Aorta (tissue), 5 donors: Measurements from ENCODE around the gene DHX58. TPM values are rescaled to one million over a fixed set of nuclear protein-coding genes. Genes with fewer than 3 reads are reported as not detected.

Experiments used
- ATAC-seq: fragments of 200-7000 bp; cut with Tn5 transposase; one replicate; pipeline ENCODE4 v1.9.1; 2022; ENCODE audit warnings: moderate library complexity; ENCODE audit not compliant: low FRiP score
- DNase-seq, 2 donors: peaks; one replicate each; pipeline ENCODE4 v3.0.0-alpha.2; 2020
- H3K27ac ChIP-seq, 2 donors: one replicate each; pipeline ENCODE4 v1.5.1; 2013; ENCODE audit warnings: low read length in 2 of 2, mild to moderate bottlenecking in 2 of 2, moderate library complexity in 2 of 2, control low read depth in 1 of 2, inconsistent platforms in 1 of 2, low read depth in 1 of 2
- H3K27me3 ChIP-seq, 2 donors: one replicate each; pipeline ENCODE4 v1.6.1; 2013; ENCODE audit warnings: control low read depth in 1 of 2, low read length in 1 of 2, mild to moderate bottlenecking in 1 of 2, moderate library complexity in 1 of 2; ENCODE audit not compliant: insufficient read depth in 2 of 2, control insufficient read depth in 1 of 2
- H3K36me3 ChIP-seq, 2 donors: one replicate each; pipeline ENCODE4 v1.6.1; 2013; ENCODE audit warnings: control low read depth in 1 of 2, low read length in 1 of 2, mild to moderate bottlenecking in 1 of 2; ENCODE audit not compliant: insufficient read depth in 2 of 2, control insufficient read depth in 1 of 2
- H3K4me1 ChIP-seq, 2 donors: one replicate each; pipeline ENCODE4 v1.6.1; 2013; ENCODE audit warnings: low read length in 2 of 2, control low read depth in 1 of 2, mild to moderate bottlenecking in 1 of 2, moderate library complexity in 1 of 2; ENCODE audit not compliant: insufficient read depth in 2 of 2, control insufficient read depth in 1 of 2
- H3K4me3 ChIP-seq, 2 donors: one replicate each; pipeline ENCODE4 v1.5.1; 2013; ENCODE audit warnings: low read length in 2 of 2, control low read depth in 1 of 2, mild to moderate bottlenecking in 1 of 2
- H3K9me3 ChIP-seq: one replicate; pipeline ENCODE4 v1.6.1; 2013; ENCODE audit warnings: mild to moderate bottlenecking, low read length; ENCODE audit not compliant: control insufficient read depth
- WGBS, 2 donors: extraction: QIAGEN DNeasy Blood & Tissue Kit; methylation state at CpG; one replicate each; pipeline ENCODE4 v1.1.7; 2013; 5-methylcytosine and 5-hydroxymethylcytosine counted together
- intact Hi-C, 2 donors: fragments of 100-400 bp; cut with DNase I; formaldehyde crosslinking; loops; one replicate each; pipeline versions ENCODE4 v1.14.2 to v1.15.0; 2022
- polyA plus RNA-seq, 2 donors: library from polyadenylated mRNA; stranded (reverse); fragments of 200-250 nt; gene quantifications; one replicate each; pipeline ENCODE4 v1.2.3, GENCODE V29; 2013
- total RNA-seq, 2 donors: library from RNA; stranded (reverse); fragmentation: NEBNext Ultra II Directional; extraction: Animal tissue kit (Norgen Biotek cat#: 25700); gene quantifications; one replicate each; pipeline ENCODE4 v1.2.1, GENCODE V29; 2021
- donor health status: healthy with polysubstance abuse.
- donor health status: Bipolar disorder and iron deficiency.
- donor health status: DM: no; HTN: no; CAD: no.
- donor health status: DM: no; HTN: no; CAD: no.
- donor health status: DM: yes; HTN: yes; CAD: no.

Gene DHX58
- total and polyA plus RNA-seq, 4 donors = 3.6 to 45.5 (median 18.0) TPM

DNA sequence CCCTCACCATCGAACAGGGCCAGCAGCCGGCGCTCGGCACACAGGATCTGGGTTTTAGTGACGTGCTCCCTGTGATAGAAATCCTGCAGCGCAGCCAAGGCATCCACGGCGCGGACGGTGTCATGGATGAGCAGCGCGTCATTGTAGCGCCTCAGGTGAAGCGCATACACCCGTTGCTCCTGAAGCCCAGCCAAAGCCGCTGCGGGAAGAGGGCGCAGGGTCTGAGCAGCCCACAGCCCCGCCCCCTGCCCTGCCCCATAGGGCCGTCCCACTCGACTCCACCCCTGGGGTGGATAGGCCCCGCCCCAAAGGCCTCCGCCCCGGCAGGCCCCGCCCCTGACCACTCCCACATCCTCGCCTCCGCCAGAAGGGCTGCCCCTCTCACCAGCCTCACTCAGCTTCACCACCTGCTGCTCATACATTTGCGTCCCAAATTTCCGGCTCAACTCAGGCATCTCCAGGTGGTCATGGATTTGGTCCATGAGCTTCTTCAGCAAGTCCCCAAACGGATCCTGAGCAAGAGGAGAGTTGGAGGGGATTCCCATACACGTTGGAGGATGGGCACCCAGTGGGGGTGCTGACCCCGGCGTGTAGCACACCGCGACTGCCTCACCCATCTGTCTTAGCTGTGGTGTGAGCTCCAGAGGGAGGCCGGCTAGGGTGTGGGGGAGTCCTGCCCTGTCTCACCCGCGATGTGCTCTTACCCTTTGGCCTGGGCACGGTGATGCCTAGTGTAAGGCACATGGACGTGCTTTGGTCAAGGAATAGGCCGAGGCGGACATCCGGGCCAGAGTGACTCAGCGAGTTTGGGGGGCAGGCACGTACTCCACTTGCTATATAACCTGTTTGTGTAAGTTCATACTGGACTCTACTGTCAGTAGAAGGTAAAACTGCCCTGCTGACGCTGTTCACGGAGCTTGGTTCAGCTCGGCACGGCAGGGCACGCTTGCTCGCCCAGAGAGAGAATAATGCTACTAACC is 4.6 kb downstream of the DHX58 start:
- Histone ChIP-seq H3K27ac (no peak overlapping the region), H3K9me3 (no peaks in the 10 kb centered on the region), H3K36me3 (no peaks in the 10 kb centered on the region), H3K4me3 (no peak overlapping the region), H3K27me3 (no peaks in the 10 kb centered on the region), H3K4me1 (no peaks in the 10 kb centered on the region)
- intact Hi-C loops = no loop called here
- ATAC-seq = peak; percentile 62
- peak; percentile 80 to 90 for DNase-seq
- WGBS, 2 donors = 60 to 63% methylated on average over 48 to 51 of the region's 51 CpGs

DNA sequence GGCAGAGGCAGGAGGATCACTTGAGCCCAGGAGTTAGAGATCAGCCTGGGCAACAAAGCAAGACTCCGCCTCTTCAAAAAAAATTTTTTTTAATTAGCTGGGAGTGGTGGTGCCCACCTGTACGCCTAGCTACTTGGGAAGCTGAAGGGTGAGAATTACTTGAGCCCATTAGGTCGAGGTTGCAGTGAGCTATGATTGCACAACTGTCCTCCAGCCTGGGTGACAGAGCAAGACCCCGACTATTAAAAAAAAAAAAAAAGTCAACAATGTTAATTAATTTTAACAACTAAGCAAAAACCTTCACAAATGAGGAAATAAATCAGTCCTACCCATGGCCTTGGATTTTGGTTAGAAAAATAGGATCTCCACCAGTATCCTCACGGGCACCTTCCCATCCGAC is 5.4 kb downstream of the DHX58 start:
- Histone ChIP-seq H3K27ac (no peak overlapping the region), H3K4me1 (no peaks in the 10 kb centered on the region), H3K9me3 (no peaks in the 10 kb centered on the region), H3K27me3 (no peaks in the 10 kb centered on the region), H3K36me3 (no peaks in the 10 kb centered on the region), H3K4me3 (no peak overlapping the region)
- intact Hi-C loops = no loop called here
- no peak for ATAC-seq
- DNase-seq = no peak
- 87 to 89% methylated on average over 6 of the region's 6 CpGs for WGBS, 2 donors

DNA sequence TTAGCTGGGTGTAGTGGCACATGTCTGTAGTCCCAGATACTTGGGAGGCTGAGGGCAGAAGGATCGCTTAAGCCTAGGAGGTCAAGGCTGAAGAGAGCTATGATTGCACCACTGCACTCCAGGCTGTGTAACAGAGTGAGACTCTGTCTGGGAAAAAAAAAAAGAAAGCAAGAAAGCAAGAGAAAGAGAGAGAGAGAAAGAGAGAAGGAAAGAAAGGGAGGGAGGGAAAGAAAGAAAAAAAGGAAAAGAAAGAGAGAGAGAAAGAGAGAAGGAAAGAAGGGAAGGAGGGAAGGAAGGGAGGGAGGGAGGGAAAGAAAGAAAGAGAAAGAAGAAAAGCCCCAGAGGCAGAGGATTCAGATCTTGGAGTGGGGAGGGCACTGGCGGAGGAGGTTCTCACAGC is 6.5 kb downstream of the DHX58 start:
- no peak for ATAC-seq
- H3K36me3 ChIP-seq = no peaks in the 10 kb centered on the region
- 89 to 91% methylated on average over 2 of the region's 2 CpGs for WGBS, 2 donors

DNA sequence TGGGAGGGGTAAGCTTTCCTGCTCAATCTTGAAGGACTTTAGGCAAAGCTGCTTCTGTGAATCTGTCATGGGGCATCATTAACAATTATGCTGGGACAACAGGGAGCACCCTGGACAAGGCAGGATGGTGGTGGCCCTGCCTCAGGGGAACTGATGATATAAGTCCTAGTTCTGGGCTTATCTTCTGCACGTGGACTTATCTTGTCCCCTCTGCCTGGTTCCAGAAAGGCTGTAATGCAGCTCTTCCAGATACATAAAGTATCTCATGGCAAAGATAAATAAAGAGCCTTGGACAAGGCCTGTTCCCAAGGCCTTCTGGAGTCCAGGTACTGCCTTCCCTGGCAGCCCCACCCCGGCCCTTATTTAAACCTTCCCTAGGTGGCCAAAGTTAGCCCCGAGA is 8.2 kb downstream of the DHX58 start:
- intact Hi-C loops = loop anchor here (5.0 kb wide), 2 partner anchors 37 to 77 kb away; no protein-coding TSS in a partner anchor
- WGBS, 2 donors = 81% methylated on average over 3 of the region's 3 CpGs
- Histone ChIP-seq H3K9me3 (no peaks in the 10 kb centered on the region), H3K36me3 (no peaks in the 10 kb centered on the region), H3K27ac (no peak overlapping the region), H3K27me3 (no peaks in the 10 kb centered on the region), H3K4me3 (no peak overlapping the region), H3K4me1 (no peaks in the 10 kb centered on the region)
- DNase-seq (no peak), ATAC-seq (no peak)

More for the DNA sequence above, 6.5 kb downstream of the DHX58 start:
- no peak for DNase-seq
- Histone ChIP-seq H3K9me3 (no peaks in the 10 kb centered on the region), H3K27me3 (no peaks in the 10 kb centered on the region), H3K4me1 (no peaks in the 10 kb centered on the region), H3K4me3 (no peak overlapping the region), H3K27ac (no peak overlapping the region)
- intact Hi-C loops = no loop called here

DNA sequence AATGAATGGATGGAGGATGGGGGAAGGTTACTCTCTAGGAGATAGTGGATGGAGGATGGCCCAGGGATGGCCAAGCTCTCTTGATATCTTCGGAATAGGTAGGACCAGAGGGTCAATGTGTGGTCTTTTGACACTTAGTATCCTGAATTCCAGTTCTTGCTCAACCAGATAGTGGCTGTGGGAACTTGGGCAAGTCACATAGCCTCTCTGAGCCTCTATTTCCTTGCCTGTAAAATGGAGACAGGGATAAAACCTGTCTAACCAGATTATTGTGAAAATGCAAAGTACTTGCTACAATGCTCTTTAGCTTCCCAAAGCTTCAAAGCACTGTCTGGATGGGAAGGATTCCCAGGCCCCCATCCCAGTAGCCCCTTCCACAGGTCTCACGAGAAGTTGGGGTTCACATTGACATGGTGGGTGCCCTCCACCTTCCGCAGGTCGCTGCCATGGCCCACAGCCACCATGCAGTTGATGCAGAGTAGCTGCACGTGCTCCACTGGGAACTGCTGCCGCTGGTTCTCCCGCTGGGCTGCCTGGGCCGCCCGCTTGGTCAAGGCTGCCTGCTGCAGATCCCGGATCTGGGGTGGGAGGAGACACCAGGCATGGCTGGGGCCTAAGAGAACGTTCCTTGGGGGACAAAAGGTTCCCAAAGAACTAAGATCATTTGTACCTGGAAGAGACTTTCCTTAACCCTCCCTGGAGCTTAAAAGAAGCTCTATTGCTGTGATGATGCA is 9.1 kb downstream of the DHX58 start:
- H3K4me3 ChIP-seq = no peak overlapping the region
- DNase-seq (no peak), ATAC-seq (no peak)
- no peaks in the 10 kb centered on the region for H3K27me3 ChIP-seq
- no peaks in the 10 kb centered on the region for H3K4me1 ChIP-seq
- H3K9me3 ChIP-seq = no peaks in the 10 kb centered on the region
- WGBS, 2 donors = 80 to 84% methylated on average over 11 of the region's 11 CpGs
- H3K36me3 ChIP-seq = no peaks in the 10 kb centered on the region
- intact Hi-C loops = loop anchor here (5.0 kb wide), 2 partner anchors 36 to 76 kb away; no protein-coding TSS in a partner anchor
- H3K27ac ChIP-seq = no peak overlapping the region

DNA sequence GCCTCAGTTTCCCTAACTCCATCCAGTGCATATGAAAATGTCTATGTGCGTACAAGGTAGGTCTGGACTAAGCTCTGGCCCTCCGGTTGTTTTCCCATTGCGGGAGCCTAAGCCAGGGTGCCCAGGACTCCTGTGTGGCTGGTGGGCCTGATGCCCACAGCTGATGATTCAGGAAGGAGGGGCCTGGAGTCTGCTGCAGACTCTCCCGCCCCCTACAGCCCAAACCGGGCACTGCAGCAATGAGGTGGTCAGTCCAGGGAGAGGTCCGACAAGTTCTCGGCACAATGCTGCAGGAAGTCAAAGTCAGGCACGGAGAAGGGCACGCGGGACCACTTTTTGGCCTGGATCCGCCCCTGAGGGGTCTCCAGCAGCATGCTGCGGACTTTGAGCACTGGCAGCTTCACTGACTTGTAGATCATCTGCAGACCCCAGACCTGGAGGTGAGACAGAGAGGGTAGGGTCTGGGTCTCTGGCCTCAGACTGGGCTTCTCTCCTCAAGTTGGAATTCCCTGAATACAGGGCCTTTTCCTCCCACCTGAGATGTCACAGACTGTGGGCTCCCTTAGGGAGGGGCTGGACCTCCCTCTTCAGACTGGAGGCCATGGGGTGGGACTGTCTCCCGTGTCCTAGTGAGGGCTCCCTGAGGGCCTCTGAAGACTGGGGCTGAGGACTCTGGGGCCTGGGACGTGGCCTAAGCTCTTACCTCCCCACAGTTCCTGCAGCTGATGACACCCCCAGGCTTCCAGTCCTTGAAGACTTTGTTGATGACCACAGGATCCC is 10.8 kb downstream of the DHX58 start:
- Histone ChIP-seq H3K9me3 (no peaks in the 10 kb centered on the region), H3K27ac (no peak overlapping the region), H3K27me3 (no peaks in the 10 kb centered on the region), H3K4me3 (no peak overlapping the region), H3K4me1 (no peaks in the 10 kb centered on the region), H3K36me3 (no peaks in the 10 kb centered on the region)
- intact Hi-C loops = loop anchor here (2.0 to 5.0 kb wide), 3 partner anchors 34 to 77 kb away; no protein-coding TSS in a partner anchor
- peak; percentile 79 for ATAC-seq
- 34 to 38% methylated on average over 14 of the region's 14 CpGs for WGBS, 2 donors
- DNase-seq = peak; percentile 86 to 95

DNA sequence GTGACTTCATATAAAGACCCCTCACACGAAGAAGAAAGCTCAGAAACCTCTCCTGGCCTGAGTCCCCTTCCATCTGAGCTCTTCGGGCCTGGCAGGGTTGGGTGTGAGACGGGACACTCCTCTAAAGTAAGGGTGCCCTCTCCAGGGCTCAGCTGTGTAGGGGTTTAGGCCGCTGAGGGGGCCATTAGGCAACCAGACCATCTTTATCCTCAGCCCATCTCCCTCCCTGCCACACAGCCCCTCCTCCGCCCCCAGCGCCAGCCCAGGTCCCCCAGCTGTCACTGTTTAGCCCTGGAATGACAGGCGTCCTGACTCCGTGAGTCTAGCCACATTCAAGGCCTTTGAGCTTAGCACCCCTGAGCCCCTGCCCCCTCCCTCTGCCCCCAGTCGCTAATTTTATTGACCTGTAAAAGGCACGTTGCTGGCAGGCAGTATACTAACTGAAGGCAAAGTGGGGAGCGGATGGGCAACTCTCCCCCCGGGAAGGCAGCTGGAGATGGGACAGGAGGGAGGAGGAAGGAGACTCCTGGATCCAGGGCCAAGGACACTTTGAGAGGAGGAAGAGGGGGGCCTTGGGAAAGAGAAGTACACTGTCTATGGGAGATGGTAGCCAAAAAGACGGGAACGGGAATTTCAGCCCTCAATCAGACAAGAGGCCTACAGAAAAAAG is 13.6 kb downstream of the DHX58 start:
- 69 to 70% methylated on average over 14 of the region's 14 CpGs for WGBS, 2 donors
- ATAC-seq = no peak
- intact Hi-C loops = no loop called here
- Histone ChIP-seq H3K36me3 (no peaks in the 10 kb centered on the region), H3K4me1 (no peaks in the 10 kb centered on the region), H3K27me3 (no peaks in the 10 kb centered on the region), H3K4me3 (no peak overlapping the region), H3K27ac (no peak overlapping the region), H3K9me3 (no peaks in the 10 kb centered on the region)
- DNase-seq = no peak
